Thoracic aorta (tissue), 2 donors: ENCODE measurements around the gene TLR3. TPM values are rescaled to one million over a fixed set of nuclear protein-coding genes. Genes with fewer than 3 reads are reported as not detected.

Experiments
- ATAC-seq: fragments of 150-250 bp; one replicate; pipeline ENCODE4 v1.8.0; 2017; ENCODE audit warnings: low read depth; ENCODE audit not compliant: insufficient number of reproducible peaks, low FRiP score
- DNase-seq: peaks from one replicate; pipeline ENCODE4 v3.0.0-alpha.2; 2020; ENCODE audit warnings: low spot score
- H3K27ac ChIP-seq, 2 donors: fragments of 200-600 bp; sonication (generic); 1 replicate in 1 of 2; 2 replicates in 1 of 2; pipeline ENCODE4 v1.5.1; 2016; ENCODE audit warnings: mild to moderate bottlenecking in 2 of 2, moderate library complexity in 2 of 2
- H3K27me3 ChIP-seq: fragments of 200-600 bp; sonication (generic); replicated peaks from 2 replicates; pipeline ENCODE4 v1.6.0; 2016; ENCODE audit warnings: mild to moderate bottlenecking; ENCODE audit not compliant: insufficient read depth
- H3K36me3 ChIP-seq: fragments of 200-600 bp; sonication (generic); one replicate; pipeline ENCODE4 v1.5.1; 2016
- H3K4me1 ChIP-seq, 2 donors: fragments of 200-600 bp; sonication (generic); 1 replicate in 1 of 2; 2 replicates in 1 of 2; pipeline versions ENCODE4 v1.5.1 to v1.6.0; 2016; ENCODE audit warnings: low read depth in 2 of 2, mild to moderate bottlenecking in 1 of 2; ENCODE audit not compliant: control insufficient read depth in 1 of 2
- H3K4me3 ChIP-seq: fragments of 200-600 bp; sonication (generic); 2 replicates; pipeline ENCODE4 v1.5.1; 2016; ENCODE audit warnings: mild to moderate bottlenecking
- H3K9me3 ChIP-seq: fragments of 200-600 bp; sonication (generic); 2 replicates; pipeline ENCODE4 v1.5.1; 2016
- total RNA-seq, 2 donors: library from RNA; depleted of rRNA; stranded (reverse); fragments of >200 nt; gene quantifications; one replicate each; pipeline versions ENCODE4 v1.1.0 to v1.2.3, GENCODE V29; 2016
- TF ChIP-seq, protein P1 (sequence below): fragments of 200-600 bp; sonication (generic); IDR thresholded peaks from one replicate; pipeline ENCODE4 v1.5.1; 2019; ENCODE audit warnings: antibody characterized with exemption

TLR3 gene
- total RNA-seq, 2 donors from 2014 or later: 3.5 to 5.7 TPM

DNA sequence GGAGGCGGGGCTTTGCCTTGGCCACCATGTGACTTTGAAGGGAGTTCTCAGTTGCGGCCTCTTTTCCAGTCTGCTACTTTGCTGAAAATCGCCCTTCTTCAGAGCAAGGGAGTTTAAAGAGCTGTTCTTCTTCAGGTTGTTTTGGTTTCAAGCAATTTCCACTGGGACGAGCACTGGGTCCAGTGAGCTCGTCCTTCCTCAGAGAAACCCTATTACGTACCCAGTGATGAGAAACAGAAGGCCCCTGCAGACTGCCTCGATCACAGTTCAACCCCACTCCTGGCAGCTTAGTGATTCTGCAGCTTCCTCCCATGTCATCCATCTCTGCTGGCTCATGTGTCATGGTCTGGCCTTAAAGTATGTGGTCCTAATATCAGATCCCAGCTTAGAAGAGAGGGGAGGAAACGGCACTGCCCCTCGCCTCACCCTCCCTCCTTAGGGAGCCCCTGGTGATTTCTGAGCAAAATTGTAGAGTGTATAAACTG, 27.8 kb downstream of the TLR3 start:
- no peak overlapping the region for H3K27ac ChIP-seq
- no peaks in the 10 kb centered on the region for H3K4me1 ChIP-seq
- H3K4me3 ChIP-seq: no peak overlapping the region
- H3K27me3 ChIP-seq: no peaks in the 10 kb centered on the region
- ATAC-seq (no peak), DNase-seq (no peak)
- TF ChIP-seq, protein P1, sequence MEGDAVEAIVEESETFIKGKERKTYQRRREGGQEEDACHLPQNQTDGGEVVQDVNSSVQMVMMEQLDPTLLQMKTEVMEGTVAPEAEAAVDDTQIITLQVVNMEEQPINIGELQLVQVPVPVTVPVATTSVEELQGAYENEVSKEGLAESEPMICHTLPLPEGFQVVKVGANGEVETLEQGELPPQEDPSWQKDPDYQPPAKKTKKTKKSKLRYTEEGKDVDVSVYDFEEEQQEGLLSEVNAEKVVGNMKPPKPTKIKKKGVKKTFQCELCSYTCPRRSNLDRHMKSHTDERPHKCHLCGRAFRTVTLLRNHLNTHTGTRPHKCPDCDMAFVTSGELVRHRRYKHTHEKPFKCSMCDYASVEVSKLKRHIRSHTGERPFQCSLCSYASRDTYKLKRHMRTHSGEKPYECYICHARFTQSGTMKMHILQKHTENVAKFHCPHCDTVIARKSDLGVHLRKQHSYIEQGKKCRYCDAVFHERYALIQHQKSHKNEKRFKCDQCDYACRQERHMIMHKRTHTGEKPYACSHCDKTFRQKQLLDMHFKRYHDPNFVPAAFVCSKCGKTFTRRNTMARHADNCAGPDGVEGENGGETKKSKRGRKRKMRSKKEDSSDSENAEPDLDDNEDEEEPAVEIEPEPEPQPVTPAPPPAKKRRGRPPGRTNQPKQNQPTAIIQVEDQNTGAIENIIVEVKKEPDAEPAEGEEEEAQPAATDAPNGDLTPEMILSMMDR: no peak
- H3K36me3 ChIP-seq: no peaks in the 10 kb centered on the region
- H3K9me3 ChIP-seq: no peaks in the 10 kb centered on the region

GRCh38 chr4:186097386-186097785, 28.4 kb downstream of the TLR3 start:
- Histone ChIP-seq H3K36me3 (no peaks in the 10 kb centered on the region), H3K4me3 (no peak overlapping the region), H3K27ac (no peak overlapping the region), H3K9me3 (no peaks in the 10 kb centered on the region), H3K4me1 (no peaks in the 10 kb centered on the region), H3K27me3 (no peaks in the 10 kb centered on the region)
- DNase-seq (no peak), ATAC-seq (no peak)
- TF ChIP-seq, protein P1: no peak

DNA sequence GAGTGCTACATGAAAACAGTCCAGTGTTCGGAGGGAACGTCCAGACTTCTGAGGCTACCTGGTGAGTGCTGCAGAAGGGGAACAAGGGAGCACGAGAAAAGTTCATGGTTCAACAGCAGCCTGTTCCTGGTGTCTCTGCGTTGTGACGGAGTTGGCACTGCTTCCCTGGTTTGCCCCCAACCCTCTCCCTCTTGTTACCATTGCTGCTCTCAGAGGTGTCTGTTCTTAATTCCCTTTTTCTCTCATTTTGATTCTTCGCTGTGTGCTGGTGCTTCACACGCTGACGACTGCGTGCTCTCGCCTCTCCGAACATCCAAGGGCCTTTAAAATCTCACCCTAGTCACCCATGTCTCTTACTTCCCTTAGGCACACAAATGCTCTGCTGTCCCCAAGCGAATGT, 34.0 kb downstream of the TLR3 start:
- TF ChIP-seq, protein P1: no peak
- Histone ChIP-seq H3K4me3 (no peak overlapping the region), H3K27ac (no peak overlapping the region), H3K9me3 (no peaks in the 10 kb centered on the region), H3K27me3 (no peaks in the 10 kb centered on the region), H3K4me1 (peaks cover 10 to 16% of the 10 kb centered on the region in 2 donors), H3K36me3 (no peaks in the 10 kb centered on the region)
- ATAC-seq (no peak), DNase-seq (no peak)

DNA sequence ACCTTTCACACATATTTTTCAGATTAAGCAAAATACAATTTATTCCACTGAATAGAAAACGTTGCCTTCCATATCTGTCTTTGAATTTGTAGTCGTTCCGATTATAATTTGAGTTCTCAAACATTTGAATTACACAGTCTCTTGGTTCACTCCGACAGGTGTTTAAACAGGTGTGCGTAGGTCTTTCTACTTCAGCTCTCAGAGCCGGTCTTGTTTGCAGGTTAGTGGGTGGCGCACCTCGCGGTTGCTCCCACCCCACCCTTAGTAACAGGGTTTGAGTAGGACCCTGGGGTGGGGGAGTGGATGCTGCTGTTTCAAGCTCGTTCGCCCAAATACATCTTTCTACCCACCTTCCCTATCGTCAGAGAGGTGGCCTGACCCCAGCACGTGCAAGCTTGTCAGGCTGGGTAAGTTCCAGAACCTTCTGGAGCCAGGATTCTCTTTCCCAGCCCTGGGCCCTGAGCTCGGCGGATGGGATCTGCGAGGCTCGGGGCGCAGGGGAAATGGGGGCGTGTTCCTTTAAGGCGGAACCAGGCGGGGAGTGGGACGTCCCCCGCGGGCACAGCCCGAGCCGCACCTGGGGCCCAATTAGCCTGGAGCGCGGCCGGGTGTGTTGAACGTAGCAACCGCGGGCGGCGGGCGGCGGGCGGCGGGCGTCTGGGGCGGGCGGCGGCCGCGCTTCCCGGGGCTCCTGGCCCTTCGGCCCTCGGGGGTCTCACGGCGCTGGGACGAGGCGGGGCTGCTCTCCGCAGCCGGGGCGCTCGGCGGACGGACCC, 35.3 kb downstream of the TLR3 start, which contains the start of gene FAM149A:
TSS of gene FAM149A (plus strand) at position 591 of the 776 bp plus-strand sequence.
- no peaks in the 10 kb centered on the region for H3K36me3 ChIP-seq
- H3K27ac ChIP-seq: no peak within 1 kb of the TSS
- TF ChIP-seq, protein P1: no peak
- no peak for ATAC-seq
- no peaks in the 10 kb centered on the region for H3K27me3 ChIP-seq
- DNase-seq: no peak
- no peaks in the 10 kb centered on the region for H3K9me3 ChIP-seq
- peak within 1 kb of the TSS; percentile 76 for H3K4me3 ChIP-seq
- H3K4me1 ChIP-seq: peaks cover 10 to 16% of the 10 kb centered on the region in 2 donors

- no peak overlapping the region for H3K27ac ChIP-seq
- H3K27me3 ChIP-seq: no peaks in the 10 kb centered on the region
- ATAC-seq (no peak), DNase-seq (no peak)
- no peaks in the 10 kb centered on the region for H3K9me3 ChIP-seq
- H3K4me1 ChIP-seq: peaks cover 10 to 16% of the 10 kb centered on the region in 2 donors
- no peaks in the 10 kb centered on the region for H3K36me3 ChIP-seq
- TF ChIP-seq, protein P1: no peak
- H3K4me3 ChIP-seq: peak overlapping the region; percentile 76
Measured at GRCh38 chr4:186104890-186105646, 36.1 kb downstream of the TLR3 start.
